Hepatocyte (in vitro differentiated cells): ENCODE data around the gene MGMT.

ENCODE experiments used
- EZH2 ChIP-seq: fragments of 200-600 bp; sonication (generic); IDR thresholded peaks from 2 replicates; pipeline ENCODE4 v1.6.1; 2016; ENCODE audit warnings: antibody characterized with exemption, mild to moderate bottlenecking, borderline replicate concordance
- EZH2phosphoT487 ChIP-seq: fragments of 200-600 bp; sonication (generic); IDR thresholded peaks from one replicate; pipeline ENCODE4 v1.6.1; 2018; ENCODE audit warnings: antibody characterized with exemption, mild to moderate bottlenecking, low read depth, moderate library complexity; ENCODE audit not compliant: unreplicated experiment, severe bottlenecking
- TF ChIP-seq, protein P1 (sequence below): fragments of 200-600 bp; sonication (generic); IDR thresholded peaks from 2 replicates; pipeline ENCODE4 v1.5.1; 2016; ENCODE audit warnings: antibody characterized with exemption, mild to moderate bottlenecking; ENCODE audit not compliant: poor library complexity

DNA sequence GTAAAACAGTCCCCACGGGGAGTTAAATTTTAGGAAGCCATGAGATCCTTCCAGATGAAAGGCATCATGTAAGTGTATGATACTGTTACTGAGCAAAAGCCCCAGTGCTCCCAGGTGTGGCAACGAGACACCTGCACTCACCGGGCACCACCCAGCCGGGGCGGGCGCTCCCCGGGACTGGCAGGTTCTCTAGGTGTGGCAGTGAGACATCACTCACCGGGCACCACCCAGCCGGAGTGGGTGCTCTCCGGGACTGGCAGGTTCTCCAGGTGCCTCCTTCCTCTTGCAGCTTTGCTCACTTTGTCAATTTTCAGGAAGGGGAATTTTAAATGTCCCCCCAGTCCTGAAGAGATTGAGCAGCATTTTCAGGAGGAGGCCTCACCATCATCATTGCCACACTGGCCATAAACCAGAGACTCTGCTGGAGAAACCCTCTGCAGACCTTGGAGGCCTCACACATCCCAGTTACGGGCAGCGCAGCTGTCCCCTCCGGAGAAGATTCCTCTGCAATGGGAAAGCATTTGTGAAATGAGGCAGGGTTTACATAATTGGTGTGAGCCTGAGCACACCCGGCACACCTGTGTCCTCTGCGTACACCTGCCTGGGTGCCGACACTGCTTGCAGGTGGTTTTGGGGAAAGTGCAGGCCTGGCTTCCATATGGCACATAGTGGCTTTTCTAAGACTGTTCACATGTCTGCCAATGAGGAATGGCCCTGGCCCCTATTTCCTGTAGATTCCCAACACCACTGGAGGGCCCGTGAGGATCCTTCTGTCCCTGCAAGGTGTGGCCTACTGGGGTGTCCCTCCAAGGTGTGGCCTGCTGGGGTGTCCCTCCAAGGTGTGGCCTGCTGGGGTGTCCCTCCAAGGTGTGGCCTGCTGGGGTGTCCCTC, 305.7 kb downstream of the MGMT start:
- TF ChIP-seq, protein P1, sequence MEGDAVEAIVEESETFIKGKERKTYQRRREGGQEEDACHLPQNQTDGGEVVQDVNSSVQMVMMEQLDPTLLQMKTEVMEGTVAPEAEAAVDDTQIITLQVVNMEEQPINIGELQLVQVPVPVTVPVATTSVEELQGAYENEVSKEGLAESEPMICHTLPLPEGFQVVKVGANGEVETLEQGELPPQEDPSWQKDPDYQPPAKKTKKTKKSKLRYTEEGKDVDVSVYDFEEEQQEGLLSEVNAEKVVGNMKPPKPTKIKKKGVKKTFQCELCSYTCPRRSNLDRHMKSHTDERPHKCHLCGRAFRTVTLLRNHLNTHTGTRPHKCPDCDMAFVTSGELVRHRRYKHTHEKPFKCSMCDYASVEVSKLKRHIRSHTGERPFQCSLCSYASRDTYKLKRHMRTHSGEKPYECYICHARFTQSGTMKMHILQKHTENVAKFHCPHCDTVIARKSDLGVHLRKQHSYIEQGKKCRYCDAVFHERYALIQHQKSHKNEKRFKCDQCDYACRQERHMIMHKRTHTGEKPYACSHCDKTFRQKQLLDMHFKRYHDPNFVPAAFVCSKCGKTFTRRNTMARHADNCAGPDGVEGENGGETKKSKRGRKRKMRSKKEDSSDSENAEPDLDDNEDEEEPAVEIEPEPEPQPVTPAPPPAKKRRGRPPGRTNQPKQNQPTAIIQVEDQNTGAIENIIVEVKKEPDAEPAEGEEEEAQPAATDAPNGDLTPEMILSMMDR: no peak
- TF ChIP-seq EZH2: no peak
- TF ChIP-seq EZH2phosphoT487: no peak
